GM12864 (cell line): Measurements from ENCODE around the gene MORN3.
"Not testable (repeated sequence)": the region's sequence is repeated elsewhere in the genome, so short reads cannot be mapped to it uniquely, and the experiment has no call there.

Experiments used
- DNase-seq: peaks from one replicate; pipeline ENCODE4 v3.0.0-alpha.2; 2011; ENCODE audit warnings: low read depth
- H3K4me3 ChIP-seq: 2 replicates; pipeline ENCODE4 v1.5.1; 2011; ENCODE audit warnings: mild to moderate bottlenecking, low read depth, low read length, control low read depth
- TF ChIP-seq, protein P1 (sequence below): IDR thresholded peaks from 2 replicates; pipeline ENCODE4 v1.5.1; 2011; ENCODE audit warnings: low read depth, mild to moderate bottlenecking, moderate library complexity, low read length, control low read depth, inconsistent platforms; ENCODE audit errors: missing control alignments

The MORN3 gene

DNA sequence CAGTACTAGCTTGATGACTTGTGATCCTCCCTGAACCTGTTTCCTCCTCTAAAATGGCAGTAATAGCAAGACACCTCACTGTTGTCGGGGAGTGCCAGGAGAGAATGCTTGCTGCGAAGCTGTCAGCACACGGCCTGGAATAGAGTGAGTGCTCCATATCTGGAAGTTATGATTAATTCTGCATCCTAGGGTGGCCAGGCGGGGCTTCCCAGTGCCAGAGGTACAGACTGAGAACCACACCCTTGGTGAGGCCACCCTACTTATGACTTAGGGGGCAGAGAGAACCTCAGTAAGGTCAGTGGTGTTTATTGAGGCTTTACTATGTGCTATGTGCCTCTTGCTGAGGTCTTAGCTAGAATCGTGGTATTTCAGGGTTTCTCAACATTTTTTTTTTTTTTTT, 20.1 kb downstream of the MORN3 start:
- no peak overlapping the region for H3K4me3 ChIP-seq
- DNase-seq: no peak
- TF ChIP-seq, protein P1, sequence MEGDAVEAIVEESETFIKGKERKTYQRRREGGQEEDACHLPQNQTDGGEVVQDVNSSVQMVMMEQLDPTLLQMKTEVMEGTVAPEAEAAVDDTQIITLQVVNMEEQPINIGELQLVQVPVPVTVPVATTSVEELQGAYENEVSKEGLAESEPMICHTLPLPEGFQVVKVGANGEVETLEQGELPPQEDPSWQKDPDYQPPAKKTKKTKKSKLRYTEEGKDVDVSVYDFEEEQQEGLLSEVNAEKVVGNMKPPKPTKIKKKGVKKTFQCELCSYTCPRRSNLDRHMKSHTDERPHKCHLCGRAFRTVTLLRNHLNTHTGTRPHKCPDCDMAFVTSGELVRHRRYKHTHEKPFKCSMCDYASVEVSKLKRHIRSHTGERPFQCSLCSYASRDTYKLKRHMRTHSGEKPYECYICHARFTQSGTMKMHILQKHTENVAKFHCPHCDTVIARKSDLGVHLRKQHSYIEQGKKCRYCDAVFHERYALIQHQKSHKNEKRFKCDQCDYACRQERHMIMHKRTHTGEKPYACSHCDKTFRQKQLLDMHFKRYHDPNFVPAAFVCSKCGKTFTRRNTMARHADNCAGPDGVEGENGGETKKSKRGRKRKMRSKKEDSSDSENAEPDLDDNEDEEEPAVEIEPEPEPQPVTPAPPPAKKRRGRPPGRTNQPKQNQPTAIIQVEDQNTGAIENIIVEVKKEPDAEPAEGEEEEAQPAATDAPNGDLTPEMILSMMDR: no peak

- TF ChIP-seq, protein P1: no peak
- no peak for DNase-seq
- no peak overlapping the region for H3K4me3 ChIP-seq
Measured at GRCh38 chr12:121648458-121649028, 20.9 kb downstream of the MORN3 start.

- H3K4me3 ChIP-seq: no peak overlapping the region
- no peak for DNase-seq
Measured at GRCh38 chr12:121641343-121641630, 28.2 kb downstream of the MORN3 start.

DNA sequence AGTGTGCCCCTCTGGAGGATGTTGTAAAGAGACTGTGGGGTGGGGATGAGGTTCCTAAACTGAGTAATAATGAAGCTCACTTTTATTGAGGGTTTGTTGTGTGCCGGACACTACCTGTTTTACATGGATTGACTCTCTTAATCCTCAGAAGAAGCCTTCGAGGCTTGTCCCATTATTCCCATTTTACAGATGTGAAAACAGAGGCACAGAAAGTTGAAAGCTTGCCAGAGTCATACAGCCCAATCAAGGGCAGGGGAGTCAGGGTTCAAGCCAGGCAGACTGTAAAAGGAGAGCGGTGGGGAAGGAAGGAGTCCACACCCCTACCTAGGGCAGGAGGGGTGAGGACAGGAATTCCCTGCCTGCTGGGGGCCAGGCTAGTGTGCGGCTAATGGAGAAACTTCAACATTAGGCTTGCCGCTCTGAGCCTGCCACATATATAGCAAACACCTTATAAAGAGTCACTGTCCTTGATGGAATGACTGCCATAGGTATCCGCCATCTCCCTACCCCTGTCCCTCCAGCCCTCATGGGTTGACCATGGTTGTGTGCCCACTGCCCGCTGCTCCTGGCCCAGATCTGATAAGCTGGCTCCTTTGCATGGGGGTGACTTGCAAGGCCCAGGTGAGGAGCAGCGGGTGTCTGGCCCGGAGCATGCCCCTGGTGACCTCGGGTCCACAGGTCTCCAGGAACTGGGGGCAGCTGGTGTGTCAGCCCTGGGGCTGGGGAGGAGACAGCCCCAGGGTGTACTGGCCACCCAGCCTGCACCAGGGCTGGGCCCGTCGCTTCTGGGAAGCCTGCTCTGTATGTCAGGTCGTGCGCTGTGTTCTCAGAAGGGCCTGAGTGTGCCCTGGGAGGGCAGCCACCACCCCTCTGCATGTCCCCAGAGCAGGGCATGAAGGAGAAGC, 30.9 kb downstream of the MORN3 start:
- H3K4me3 ChIP-seq: no peak overlapping the region
- TF ChIP-seq, protein P1: no peak
- no peak for DNase-seq

More at GRCh38 chr12:121641343-121641630, 28.2 kb downstream of the MORN3 start:
- TF ChIP-seq, protein P1: no peak

DNA sequence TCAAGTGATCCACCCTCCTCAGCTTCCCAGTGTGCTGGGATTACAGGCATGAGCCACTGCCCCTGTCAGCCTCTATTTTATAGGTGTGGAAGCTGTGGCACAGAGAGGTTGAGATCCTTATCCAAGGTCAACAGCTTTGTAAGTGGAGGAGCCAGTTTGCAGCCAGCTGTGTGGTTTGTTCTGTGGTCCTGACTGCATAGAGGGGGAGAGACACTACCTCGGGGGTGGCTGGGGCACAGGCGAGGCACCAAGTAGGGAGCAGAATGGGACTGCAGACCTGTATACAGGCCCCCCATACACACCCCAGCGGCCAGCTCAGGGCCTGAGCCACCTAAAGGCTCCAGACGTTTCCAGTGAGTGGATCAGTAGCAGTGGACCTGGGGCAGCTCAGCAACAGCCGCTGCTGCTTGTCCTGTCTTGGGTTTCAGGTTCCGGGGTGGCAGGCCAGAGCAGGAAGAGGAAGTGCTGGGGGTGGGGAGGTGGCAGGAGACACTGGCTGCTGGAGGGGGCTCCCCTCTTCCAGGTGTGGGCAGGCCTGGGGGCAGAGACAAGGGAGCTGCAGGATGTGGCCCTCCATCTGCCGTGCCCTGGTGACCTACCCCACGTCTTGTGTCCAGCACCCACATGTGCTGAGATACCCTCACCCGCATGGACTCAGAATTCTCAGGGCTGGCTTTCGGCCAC, 32.1 kb downstream of the MORN3 start:
- H3K4me3 ChIP-seq: no peak overlapping the region
- DNase-seq: no peak
- TF ChIP-seq, protein P1: no peak

DNA sequence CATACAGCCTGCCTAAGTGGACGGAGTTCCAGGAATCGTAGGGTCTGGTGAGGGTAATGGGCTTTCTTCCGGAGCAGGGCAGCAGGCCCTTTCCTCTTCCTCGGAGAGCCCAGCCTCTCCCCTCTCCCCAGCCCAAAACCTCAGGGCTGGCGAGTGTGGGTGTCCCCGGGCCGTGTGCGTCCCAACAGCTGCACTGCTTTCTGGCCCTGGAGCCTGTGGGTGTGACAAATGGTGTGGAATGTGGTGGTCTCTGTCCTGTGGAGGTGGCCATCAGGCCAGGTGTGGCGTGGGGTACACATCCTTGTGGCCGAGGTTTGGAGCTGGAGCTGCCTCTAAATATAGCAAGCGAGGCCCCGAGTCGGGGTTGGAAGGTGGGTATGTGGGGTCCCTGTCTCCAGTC, 34.6 kb downstream of the MORN3 start:
- TF ChIP-seq, protein P1: no peak
- DNase-seq: no peak
- H3K4me3 ChIP-seq: no peak overlapping the region

DNA sequence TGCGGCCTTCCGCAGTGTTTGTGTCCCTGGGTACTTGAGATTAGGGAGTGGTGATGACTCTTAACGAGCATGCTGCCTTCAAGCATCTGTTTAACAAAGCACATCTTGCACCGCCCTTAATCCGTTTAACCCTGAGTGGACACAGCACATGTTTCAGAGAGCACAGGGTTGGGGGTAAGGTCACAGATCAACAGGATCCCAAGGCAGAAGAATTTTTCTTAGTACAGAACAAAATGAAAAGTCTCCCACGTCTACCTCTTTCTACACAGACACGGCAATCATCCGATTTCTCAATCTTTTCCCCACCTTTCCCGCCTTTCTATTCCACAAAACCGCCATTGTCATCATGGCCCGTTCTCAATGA, 35.6 kb downstream of the MORN3 start:
- not testable (repeated sequence) for H3K4me3 ChIP-seq, DNase-seq
